HT1080 (cell line): ENCODE results near the gene ADA. TPM values are rescaled to one million over a fixed set of nuclear protein-coding genes. Genes with fewer than 3 reads are reported as not detected.

Experiments
- DNase-seq: peaks from one replicate; pipeline ENCODE4 v3.0.0-alpha.2; 2015; ENCODE audit warnings: low read depth
- total RNA-seq: library from RNA; depleted of rRNA; stranded (reverse); fragments of >200 nt; shearing (Covaris generic); gene quantifications from 2 replicates; pipeline ENCODE4 v1.2.3, GENCODE V29; 2014

Gene ADA
- total RNA-seq, 1 experiment from 2014 or later, result 10.3 TPM

GRCh38 chr20:44625361-44625760 lies 26.1 kb downstream of the ADA start:
- no peak for DNase-seq

- DNase-seq, result no peak
Observed at GRCh38 chr20:44624743-44625271, 26.7 kb downstream of the ADA start.

GRCh38 chr20:44624152-44624551 lies 27.3 kb downstream of the ADA start:
- DNase-seq, result no peak

- no peak for DNase-seq
Observed at GRCh38 chr20:44622501-44623270, 28.8 kb downstream of the ADA start.

- no peak for DNase-seq
Observed at GRCh38 chr20:44621939-44622338, 29.6 kb downstream of the ADA start.

GRCh38 chr20:44621325-44621724 lies 30.2 kb downstream of the ADA start:
- no peak for DNase-seq

- DNase-seq, result no peak
Observed at GRCh38 chr20:44620030-44620429, 31.5 kb downstream of the ADA start.

- DNase-seq, result no peak
Observed at GRCh38 chr20:44619294-44619693, 32.2 kb downstream of the ADA start.

- no peak for DNase-seq
Observed at GRCh38 chr20:44618318-44618731, 33.2 kb downstream of the ADA start.

- no peak for DNase-seq
Observed at GRCh38 chr20:44616604-44616964, 34.9 kb downstream of the ADA start.

GRCh38 chr20:44615876-44616603 lies 35.5 kb downstream of the ADA start:
- DNase-seq, result no peak

GRCh38 chr20:44615169-44615791 lies 36.2 kb downstream of the ADA start:
- no peak for DNase-seq

- DNase-seq, result no peak
Observed at GRCh38 chr20:44614525-44614924, 37.0 kb downstream of the ADA start.

GRCh38 chr20:44613575-44613974 lies 37.9 kb downstream of the ADA start:
- no peak for DNase-seq

- no peak for DNase-seq
Observed at GRCh38 chr20:44610313-44610962, 41.1 kb downstream of the ADA start.

GRCh38 chr20:44609516-44610312 lies 41.8 kb downstream of the ADA start:
- peak; percentile 81 for DNase-seq

GRCh38 chr20:44609006-44609515 lies 42.4 kb downstream of the ADA start:
- DNase-seq, result no peak

GRCh38 chr20:44606725-44607441 lies 44.6 kb downstream of the ADA start:
- no peak for DNase-seq

GRCh38 chr20:44603327-44603726 lies 48.2 kb downstream of the ADA start:
- no peak for DNase-seq

GRCh38 chr20:44601801-44602204 lies 49.7 kb downstream of the ADA start:
- DNase-seq, result no peak
